GM19467 (cell line): Measurements from ENCODE around the gene PKNOX2.

Source experiments
- ATAC-seq: cut with Tn5 transposase; IDR thresholded peaks from one replicate; pipeline ENCODE4 v1.9.1; 2021; ENCODE audit warnings: mild to moderate bottlenecking, moderate library complexity; ENCODE audit not compliant: unreplicated experiment

PKNOX2 gene

DNA sequence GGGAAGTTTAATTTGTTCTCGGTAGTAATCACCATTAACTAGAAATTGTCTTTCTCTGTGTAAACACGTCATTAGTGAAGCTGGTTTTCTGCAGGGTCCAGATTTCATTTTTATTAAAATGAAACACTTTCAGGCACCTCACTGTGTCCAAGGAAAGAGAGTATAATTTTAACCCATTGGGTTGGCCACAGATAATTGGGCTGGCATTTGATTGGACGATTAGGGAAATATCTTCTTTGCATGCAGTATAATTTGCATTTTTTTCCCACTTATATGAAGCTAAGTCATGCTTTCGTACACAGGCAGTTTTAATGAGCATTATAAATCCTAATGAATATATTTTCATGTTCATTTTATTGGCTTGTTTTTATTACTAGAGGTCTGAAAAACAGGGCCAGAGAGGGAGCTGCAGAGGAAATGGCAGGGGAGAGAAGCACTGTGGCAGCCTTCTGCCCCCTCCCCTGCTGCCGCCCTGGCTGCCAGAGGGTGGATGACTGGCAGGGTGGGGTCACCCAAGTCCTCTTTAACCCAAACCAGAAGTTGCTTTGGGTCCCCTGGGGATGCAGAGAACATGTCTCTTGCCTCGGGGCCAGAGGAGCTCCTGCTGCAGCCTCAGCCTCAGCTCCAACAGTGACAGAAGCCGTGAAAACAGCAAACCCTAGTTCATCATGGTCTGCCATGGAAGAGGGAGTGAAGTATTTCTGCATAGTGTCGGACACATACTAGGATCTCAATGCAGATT lies 93.9 kb downstream of the PKNOX2 start:
- ATAC-seq: no peak

DNA sequence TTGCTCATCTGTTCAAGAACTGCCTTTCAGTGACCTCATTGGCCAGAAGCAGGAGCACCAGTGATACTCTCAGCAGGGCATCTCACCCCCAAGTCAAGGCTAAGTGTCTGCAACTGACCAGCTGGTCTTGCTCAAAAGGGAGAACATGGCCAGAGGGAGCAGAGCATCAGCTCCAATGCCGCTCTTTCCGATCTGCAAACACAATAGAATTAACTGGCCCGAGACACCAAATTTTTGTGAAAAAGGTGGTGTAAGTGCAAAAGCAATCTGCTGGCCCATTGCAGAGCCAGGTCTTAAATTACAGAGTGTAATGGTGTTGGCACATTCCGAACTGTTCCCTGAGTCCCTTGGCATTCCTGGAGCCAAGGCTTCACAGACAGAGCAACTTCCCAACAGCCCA lies 97.0 kb downstream of the PKNOX2 start:
- ATAC-seq: no peak

DNA sequence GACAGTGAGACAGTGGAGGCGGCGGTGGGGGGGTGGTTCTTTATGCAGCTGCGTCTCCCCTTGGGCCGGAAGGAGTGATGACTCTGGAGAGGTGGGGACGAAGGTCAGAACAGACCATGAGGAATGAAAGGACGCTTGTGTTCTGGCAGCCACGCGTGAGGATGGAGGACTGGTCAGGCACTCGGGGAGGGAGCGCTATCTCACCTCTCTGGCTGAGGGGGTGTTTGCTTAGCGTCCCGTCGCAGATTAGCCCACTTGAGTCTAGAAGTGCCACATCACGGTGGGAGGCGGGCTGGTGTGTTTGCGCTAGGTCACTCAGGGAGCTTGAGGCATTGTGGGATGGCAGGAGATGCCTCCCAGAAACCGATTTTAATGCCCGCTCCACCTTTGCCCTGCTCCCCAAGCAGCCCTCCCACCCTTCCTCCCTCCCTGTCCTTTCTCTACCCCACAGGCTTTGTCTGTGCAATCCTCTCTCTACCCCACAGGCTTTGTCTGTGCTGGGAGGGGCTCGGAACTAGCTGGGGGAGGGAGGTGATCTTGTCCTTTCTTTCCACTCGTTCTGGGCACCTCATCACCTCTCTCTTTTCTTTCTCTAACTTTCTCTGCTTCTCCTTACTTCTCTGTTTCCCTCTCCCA lies 97.8 kb downstream of the PKNOX2 start:
- ATAC-seq: no peak

DNA sequence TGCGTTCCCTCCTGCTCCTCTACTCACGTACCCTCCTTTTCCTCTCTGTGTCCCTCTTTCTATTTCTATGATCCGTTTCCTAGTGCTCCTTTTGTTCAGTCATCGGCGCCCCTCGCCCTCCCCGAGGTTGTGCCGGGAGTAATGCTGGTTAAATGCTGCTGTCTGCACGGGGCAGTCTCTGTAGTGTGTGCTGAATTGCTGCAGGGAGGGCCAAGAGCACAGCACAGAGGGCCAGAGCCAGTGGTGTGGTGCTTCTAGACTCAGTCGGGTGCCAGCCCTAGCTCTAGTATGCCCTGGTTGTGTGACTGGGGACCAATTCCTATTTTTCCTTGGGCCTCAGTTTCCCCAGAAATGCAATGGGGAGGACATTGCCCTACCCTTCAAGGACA lies 98.3 kb downstream of the PKNOX2 start:
- ATAC-seq: no peak

DNA sequence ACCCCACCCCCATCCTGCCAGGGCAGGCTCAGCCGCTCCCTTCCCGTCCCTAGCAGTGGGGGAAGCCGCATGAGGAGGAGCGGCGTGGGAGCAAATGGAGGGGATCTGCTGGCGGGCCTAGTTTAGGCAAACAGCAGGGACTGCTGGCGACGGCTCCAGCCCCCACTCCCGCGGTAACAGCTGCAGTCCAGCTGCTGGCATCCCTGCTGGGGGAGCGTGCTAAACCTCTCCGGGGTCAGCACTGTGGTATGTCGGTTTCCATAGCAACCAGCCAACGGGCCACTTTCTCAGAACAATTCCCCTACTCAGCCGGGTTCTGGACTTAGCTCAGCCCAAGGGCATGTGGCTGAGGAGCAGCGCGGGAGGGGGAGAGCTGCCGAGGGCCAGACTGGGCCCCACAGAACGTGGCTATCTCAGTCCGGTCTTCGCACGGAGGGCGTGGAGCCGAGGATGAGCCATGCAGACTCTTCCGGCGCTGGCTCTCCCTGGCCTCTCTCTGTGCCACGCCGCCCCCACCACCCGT lies 98.8 kb downstream of the PKNOX2 start:
- no peak for ATAC-seq

DNA sequence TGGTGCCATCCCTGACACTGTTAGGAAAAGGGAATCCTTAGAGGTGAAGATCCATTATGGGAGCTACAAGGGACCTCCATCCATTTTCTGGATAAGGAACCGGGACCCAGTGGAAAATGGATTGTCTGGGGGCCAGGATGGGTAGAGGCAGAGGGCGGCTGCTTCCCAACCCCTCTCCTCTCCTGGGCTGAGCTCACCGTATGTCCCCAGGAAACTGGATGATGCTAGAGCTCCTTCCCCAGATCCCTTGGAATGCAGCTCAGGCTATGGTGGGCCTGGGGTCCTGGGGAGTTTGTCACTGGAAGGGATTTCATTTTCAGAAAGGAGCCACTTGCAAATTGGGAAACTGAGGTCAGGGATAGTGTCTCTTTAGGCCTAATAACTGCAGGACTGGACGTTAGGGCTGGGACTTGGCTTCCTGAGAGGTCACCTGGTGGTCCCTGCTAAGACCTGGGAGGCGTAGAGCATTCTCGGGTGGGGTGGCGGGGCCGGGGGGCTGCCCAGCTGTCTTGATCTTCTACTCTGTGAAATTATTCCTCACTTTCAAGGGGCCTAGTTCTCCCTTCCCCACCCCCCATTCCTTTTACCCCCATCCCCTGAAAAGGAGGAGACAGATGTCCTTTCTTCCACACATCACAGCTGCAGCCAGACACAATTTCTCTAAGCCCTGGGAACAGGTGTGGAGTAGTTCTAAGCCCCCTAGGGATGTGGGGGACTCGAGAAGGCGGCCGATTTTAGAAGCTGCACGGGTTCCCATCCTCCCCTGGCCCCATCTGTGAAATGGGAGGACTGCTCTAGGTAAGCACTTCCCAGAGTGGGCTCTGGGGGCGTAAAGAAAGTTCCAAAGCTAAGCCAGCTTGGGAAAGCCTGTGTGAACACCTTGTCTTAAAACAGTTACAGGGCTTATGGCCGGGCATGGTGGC lies 99.8 kb downstream of the PKNOX2 start:
- no peak for ATAC-seq

DNA sequence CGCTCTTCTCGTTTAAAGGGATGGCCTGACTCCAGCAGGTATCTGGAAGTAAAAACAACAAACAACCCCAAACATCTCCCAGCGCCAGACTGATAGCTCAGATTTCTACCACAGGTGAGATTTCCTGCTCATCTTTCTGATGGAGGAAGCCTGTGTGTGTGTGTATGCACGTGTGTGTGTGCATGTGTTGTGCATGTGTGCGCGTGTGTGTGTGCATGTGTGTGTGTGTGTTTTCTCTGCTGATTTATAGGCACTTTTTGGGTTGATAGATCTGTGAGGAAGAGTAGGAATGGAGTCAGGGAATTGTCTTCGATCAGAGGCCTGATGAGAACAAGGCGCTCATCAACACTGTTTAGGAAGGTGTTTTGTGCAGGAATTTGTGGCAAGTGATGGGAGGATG lies 103.0 kb downstream of the PKNOX2 start:
- no peak for ATAC-seq

DNA sequence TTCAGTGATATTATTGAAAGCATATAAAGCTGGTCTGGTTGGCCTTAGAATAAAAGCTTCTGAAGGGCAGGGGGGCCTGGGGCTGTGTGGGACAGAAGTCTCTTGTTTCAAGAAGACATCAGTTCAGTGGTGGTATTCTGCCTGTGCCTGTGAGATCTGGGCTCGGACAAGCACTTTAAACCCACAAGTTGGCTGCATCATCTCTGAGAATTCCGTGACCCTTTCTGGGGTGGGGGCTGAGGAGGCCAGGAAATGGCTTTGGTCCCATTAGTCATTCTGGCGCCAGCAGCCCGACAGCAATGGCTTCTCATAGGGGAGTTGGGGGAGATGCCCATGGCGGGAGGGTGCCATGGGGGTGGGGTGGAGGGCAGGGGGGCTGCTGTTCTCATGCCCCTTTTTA lies 104.1 kb downstream of the PKNOX2 start:
- no peak for ATAC-seq

DNA sequence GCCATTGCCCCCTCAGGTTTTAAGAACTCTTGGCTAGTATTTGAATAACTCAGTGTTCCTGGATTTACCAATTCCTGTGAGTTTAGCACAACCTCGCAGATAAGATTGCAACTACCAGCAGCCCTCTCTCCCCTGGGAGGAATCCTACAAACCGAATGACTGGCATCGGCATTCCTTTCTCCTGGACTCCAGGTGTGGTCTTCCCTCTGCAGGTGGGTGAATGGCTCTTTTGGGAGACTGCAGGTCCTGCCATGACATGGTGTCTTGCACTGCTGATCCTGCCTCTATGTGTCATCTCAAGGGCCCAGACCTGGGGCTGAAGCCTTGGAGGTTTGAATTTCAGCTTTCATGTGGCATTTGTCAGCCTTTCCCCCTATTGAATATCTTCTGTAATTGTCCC lies 105.6 kb downstream of the PKNOX2 start:
- ATAC-seq: no peak

DNA sequence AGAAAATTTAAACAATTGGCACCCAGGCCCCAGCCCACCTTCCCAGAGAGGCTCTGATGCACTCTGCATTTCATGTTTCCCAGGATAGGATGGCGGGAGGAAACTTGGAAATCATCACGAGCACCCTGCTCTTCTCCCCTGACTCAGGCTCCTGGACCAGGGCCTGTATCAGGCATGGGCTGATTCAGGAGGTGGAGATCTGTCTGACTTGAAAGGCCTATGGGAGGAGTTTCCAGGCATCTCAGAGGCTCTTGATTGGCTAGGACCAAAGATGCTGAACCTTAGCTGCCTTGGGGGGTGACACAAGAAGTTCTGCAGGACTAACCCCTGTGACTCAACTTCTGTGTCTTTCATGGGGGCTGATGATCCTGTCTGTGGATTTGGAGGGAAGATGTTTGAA lies 106.2 kb downstream of the PKNOX2 start:
- ATAC-seq: no peak

DNA sequence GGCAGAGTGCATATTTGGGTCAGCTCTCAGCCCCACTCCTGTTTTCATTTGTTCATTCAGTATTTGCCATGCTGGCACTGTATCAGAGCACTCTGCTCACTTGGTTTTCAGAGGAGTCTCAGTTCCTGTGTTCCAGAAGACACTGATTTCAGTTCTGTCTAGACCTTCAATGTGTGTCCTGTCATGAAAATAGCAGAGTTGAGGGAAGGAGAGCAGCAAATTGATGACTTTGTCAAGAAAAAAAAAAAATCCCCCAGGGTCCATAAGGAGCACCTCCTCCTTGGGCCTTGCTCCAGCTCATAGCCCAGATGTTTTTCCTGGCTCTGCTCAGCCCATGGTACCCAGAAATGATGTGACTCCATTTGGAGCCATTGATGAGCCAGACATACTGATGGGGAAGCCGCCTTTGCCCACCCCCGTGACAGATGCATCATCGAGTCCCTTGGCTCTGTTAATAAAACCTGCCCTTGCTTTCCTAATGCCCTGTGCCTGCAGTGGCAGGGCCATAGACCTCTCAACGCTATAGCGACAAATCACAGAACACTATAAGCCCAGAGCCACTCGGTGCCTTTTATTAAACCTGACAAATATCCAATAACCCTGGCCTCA lies 107.0 kb downstream of the PKNOX2 start:
- no peak for ATAC-seq

DNA sequence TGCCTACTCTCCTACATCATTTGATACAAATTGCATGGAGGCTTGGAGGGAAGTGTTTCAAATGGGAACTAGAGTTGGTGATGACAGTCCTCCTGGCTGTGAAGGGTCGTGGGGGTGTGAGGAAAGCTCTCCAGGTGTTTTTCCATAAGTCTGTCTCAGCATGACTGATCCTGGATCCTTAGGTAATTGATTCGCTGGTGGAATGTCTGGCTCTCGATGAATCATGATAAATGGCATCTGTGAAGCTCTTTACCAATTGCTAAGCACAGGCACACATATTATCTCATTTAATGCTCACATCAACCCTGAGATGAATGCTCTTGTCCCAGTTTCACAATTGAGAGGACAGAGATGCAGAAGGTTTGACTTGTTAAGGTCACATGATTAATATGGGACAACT lies 107.5 kb downstream of the PKNOX2 start:
- no peak for ATAC-seq

DNA sequence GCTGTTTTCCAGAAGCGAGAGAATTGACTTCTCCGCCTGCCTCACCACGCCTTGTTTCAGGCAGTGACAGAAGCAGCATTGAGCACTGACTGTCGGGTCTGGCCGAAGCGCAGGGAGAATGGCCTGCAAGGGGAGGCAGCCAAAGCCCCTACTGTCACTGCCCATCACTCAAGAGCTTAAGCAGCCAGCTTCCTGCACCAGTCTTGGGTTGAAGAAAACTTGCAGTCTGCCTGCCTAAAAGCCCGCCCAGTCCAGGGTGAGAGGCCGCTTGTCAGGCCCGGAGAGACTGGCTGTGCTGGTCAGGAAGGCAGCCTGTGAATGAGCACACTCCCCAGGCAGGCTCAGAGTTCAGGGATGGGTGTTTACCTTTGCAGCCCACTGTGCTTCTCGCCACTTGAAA lies 108.3 kb downstream of the PKNOX2 start:
- no peak for ATAC-seq

DNA sequence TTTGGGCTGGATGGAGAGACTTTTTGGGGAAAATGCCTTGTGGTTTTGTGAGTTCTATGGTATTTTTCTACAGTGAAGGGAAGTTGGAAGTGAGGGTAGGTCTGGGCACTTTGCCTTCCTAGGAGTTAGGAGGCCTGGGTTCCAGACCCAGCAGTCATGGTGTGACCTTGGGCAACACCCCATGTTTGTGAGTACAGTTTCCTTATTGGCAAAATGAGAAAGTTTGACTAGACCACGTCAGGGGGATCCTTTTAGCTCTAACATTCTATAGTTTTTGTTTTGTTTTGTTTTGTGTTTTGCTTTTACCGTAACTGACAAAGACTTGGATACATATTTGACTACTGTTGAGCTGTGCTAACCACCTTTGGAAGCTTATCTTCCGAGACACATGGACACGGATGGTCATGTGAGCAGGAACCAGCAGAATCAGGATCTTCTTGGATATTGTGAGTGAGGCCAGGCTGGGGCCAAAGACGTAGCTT lies 109.0 kb downstream of the PKNOX2 start:
- ATAC-seq: no peak

DNA sequence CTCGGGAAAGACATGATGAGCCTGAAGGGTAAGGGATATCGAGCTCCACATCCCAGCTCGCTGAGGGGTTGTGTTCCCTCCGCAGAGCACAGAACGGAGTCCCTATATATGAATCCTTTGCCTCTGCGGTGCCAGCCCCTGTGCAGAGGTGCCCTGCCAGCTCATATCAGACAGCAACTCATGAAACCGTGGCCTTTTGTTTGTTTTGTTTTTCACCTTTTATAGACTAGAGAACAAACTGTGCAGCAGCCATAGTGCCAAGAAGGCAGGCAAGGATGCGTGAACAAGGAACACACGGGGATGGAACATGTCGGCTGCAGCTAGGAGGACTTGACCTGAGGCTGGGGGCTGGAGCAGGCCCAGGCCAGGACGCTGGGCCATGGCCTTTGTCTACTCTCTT lies 109.8 kb downstream of the PKNOX2 start:
- no peak for ATAC-seq

DNA sequence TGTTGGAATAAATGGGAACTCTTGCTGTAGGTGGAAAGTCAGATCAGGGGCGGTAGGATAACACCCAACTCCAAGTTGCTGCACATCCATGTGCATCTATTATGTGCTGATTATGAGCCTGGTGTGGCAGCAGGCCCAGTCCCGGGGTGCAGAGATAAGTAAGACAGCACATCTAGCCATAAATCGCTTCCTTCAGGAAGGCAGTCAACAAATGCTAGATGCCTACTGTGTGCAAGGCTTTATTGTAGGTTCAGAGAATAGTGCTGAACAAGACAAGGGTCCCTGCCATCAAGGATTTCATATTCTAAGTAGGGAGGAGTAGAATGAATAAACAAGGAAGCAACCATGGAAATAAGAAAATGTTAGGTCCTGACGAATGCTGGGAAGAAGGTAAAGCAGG lies 110.2 kb downstream of the PKNOX2 start:
- ATAC-seq: no peak

DNA sequence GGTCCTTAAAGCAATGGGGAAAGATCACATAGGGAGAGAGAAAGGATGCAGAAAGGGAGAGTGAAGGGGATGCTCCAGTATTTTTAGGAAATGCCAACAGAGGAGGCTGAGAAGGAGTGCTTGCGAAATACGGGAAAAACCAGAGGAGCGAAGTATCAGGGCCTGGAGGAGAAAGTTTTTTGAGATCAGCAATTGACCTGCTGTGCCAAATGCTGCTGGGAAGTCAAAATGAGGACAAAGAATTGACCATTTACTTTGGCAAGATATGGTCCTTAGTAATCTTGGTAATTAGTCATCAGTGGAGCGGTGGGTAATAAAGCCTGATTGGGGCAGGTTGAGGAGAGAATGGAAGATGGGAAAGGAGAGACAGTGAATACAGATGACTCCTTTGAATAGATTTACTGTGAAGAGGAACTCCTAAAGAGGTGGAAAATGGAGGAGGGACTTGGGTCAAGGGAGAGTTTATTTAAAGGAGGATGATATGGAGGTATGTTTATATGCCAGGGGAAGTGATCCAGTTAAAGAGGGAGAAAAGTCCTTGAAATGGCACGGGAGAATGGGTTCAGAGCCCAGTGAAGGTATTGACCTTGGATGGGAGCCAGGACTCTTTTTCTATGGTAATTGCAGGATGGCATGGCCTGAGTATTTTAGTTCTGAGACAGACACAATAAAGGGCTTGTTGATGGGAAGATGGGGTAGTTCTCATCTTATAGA lies 111.5 kb downstream of the PKNOX2 start:
- no peak for ATAC-seq

DNA sequence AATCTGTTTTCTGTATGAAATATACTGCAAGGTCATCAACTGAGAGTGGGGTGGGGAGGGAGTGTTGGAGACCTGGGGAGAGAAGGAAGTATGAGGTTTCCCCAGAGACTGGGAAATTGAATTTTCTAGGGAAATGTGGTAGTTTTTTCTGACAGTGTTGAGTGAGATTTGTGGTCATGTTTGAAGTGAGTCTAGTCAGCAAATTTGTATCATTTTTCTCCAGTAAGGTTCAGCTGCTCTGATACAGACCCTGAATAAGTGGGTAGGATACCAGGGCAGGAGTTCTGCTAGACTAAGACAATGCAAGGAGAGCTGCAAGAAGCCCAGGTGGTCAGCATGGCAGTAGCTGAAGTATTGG lies 112.0 kb downstream of the PKNOX2 start:
- no peak for ATAC-seq

DNA sequence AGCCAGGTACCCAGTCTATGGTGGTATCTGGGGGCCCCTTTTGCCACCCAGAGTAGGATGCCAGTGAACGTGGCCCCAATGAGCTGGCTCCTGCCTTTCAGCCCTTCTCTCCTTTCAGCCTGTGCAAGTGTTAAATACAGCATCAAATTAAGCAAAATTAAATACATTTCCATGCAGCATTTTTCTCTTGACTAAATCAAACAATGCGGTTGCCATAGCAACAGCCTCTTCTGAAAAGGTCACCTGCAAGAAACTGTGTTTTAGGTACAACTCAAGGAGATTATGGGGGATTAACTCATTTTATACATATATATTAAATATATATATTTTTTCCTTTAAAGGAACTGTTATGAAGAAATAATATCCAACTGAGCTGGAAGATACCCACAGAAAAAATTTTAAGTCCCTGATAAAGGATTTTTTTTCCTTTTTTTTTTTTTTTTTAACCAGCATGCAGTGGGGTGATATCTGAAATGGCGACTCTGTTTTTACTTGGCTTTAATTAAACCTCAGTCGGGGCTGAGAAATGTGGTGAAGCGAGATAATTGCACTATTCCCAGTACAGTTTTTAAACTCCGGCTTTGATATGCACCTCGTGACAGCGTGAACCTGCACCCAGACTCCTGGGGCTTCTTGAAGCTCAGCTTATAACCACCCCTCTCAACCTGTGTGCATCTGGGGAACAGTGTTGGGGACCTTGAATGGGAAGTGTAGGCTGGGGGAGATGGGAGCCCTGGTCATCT lies 115.3 kb downstream of the PKNOX2 start:
- ATAC-seq: no peak

DNA sequence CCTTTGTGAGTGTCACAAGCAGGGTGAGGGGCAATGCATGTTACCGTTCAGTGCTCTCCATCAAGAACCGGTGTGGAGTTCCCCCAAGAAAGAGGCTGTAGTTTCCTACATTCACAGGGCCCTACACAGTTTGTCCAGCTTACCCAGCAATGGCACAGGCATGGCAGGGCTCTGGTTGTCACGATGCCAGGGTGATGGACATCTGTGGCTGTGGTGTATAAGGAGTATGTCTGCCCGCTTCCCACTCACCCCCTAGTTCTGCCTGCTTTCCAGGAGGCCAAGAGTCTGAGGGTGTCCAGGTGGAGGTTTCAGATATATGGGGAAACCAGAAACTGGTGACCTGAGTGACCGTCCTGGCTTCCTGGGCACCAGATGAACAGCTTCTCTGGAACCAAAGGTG lies 116.1 kb downstream of the PKNOX2 start:
- ATAC-seq: no peak
